GM12865 (cell line): Measurements from ENCODE around the gene CMTM5.
A peak's percentile ranks its signal among the peaks of the same experiment; 100 is the strongest.

Experiments
- DNase-seq: peaks from one replicate; pipeline ENCODE4 v3.0.0; 2010; ENCODE audit warnings: low read depth
- H3K4me3 ChIP-seq: 2 replicates; pipeline ENCODE4 v1.5.1; 2011; ENCODE audit warnings: mild to moderate bottlenecking, low read depth, low read length, control low read depth
- CTCF ChIP-seq: IDR thresholded peaks from 2 replicates; pipeline ENCODE4 v1.5.1; 2011; ENCODE audit warnings: low read length, control low read depth, low read depth, inconsistent platforms; ENCODE audit not compliant: insufficient read depth; ENCODE audit errors: missing control alignments

Gene CMTM5

GRCh38 chr14:23403908-23404307, 27.1 kb downstream of the CMTM5 start:
- DNase-seq, result no peak
- no peak overlapping the region for H3K4me3 ChIP-seq
- no peak for TF ChIP-seq CTCF

- no peak for DNase-seq
- H3K4me3 ChIP-seq, result no peak overlapping the region
- TF ChIP-seq CTCF, result no peak
These were observed 27.6 kb downstream of the CMTM5 start for GRCh38 chr14:23404331-23404900.

GRCh38 chr14:23405096-23405495, 28.2 kb downstream of the CMTM5 start:
- DNase-seq, result no peak
- TF ChIP-seq CTCF, result no peak
- H3K4me3 ChIP-seq, result no peak overlapping the region

GRCh38 chr14:23405516-23406025, 28.7 kb downstream of the CMTM5 start:
- DNase-seq, result no peak
- H3K4me3 ChIP-seq, result no peak overlapping the region
- TF ChIP-seq CTCF, result no peak

- TF ChIP-seq CTCF, result no peak
- H3K4me3 ChIP-seq, result no peak overlapping the region
- peak; percentile 24 for DNase-seq
These were observed 29.4 kb downstream of the CMTM5 start for GRCh38 chr14:23406244-23406643.

GRCh38 chr14:23406725-23407355, 30.0 kb downstream of the CMTM5 start:
- H3K4me3 ChIP-seq, result no peak overlapping the region
- DNase-seq, result no peak
- TF ChIP-seq CTCF, result no peak
